Tibial nerve (tissue), 4 donors: ENCODE results near the gene BPIFA3. TPM values are rescaled to one million over a fixed set of nuclear protein-coding genes. Genes with fewer than 3 reads are reported as not detected.

Source experiments
- DNase-seq, 2 donors: peaks; one replicate each; pipeline ENCODE4 v3.0.0-alpha.2; 2019; ENCODE audit warnings: low spot score in 2 of 2
- H3K27ac ChIP-seq, 4 donors: fragments of 200-600 bp; sonication (generic) in 3 of 4; one replicate each; pipeline ENCODE4 v1.5.1; 2017 to 2019; ENCODE audit warnings: mild to moderate bottlenecking in 1 of 4
- H3K27me3 ChIP-seq, 2 donors: fragments of 200-600 bp; sonication (generic) in 1 of 2; one replicate each; pipeline versions ENCODE4 v1.5.1 to v1.6.0; 2017 to 2019
- H3K36me3 ChIP-seq, 3 donors: fragments of 200-600 bp; sonication (generic); one replicate each; pipeline ENCODE4 v1.5.1; 2018 to 2019
- H3K4me1 ChIP-seq, 4 donors: fragments of 200-600 bp; sonication (generic) in 3 of 4; one replicate each; pipeline ENCODE4 v1.5.1; 2017 to 2019
- H3K4me3 ChIP-seq, 4 donors: fragments of 200-600 bp; sonication (generic) in 3 of 4; one replicate each; pipeline ENCODE4 v1.5.1; 2017 to 2019; ENCODE audit warnings: mild to moderate bottlenecking in 1 of 4, moderate library complexity in 1 of 4
- H3K9me3 ChIP-seq, 4 donors: fragments of 200-600 bp; sonication (generic) in 3 of 4; one replicate each; pipeline ENCODE4 v1.5.1; 2017 to 2019
- CTCF ChIP-seq, 5 experiments: fragments of 200-600 bp in 3 of 5; fragments of 450-650 bp in 2 of 5; sonication (generic) in 3 of 5; IDR thresholded peaks; one replicate each; pipeline ENCODE4 v1.5.1; 2016 to 2019; ENCODE audit warnings: antibody characterized with exemption in 5 of 5, mild to moderate bottlenecking in 3 of 5, moderate library complexity in 2 of 5
- EP300 ChIP-seq, 2 donors: sonication (generic); formaldehyde crosslinking; IDR thresholded peaks; one replicate each; pipeline ENCODE4 v1.6.1; 2017; ENCODE audit warnings: antibody characterized with exemption in 2 of 2, mild to moderate bottlenecking in 1 of 2
- POLR2A ChIP-seq, 2 donors: fragments of 450-650 bp; IDR thresholded peaks; one replicate each; pipeline ENCODE4 v1.6.1; 2017; ENCODE audit warnings: antibody characterized with exemption in 2 of 2, mild to moderate bottlenecking in 2 of 2, moderate library complexity in 2 of 2
- WGBS, 2 donors: methylation state at CpG; one replicate each; pipeline ENCODE4 v1.1.5; 2018; 5-methylcytosine and 5-hydroxymethylcytosine counted together
- total RNA-seq, 4 donors: library from RNA; depleted of rRNA; stranded (reverse); fragments of >200 nt; gene quantifications; one replicate each; pipeline ENCODE4 v1.1.0, GENCODE V29; 2016

The BPIFA3 gene
- total RNA-seq, 4 donors from 2014 or later, result not detected

- no peak for TF ChIP-seq CTCF (IDR thresholded peaks at IDR 0.05)
Observed at GRCh38 chr20:33267701-33268100, 50.5 kb downstream of the BPIFA3 start.

GRCh38 chr20:33272155-33272873, 55.2 kb downstream of the BPIFA3 start:
- peaks cover 0 to 6% of the 10 kb centered on the region in 2 donors for H3K27me3 ChIP-seq
- DNase-seq, result no peak

More at GRCh38 chr20:33267701-33268100, 50.5 kb downstream of the BPIFA3 start:
- Histone ChIP-seq H3K36me3 (no peaks in the 10 kb centered on the region), H3K4me1 (peaks cover 0 to 8% (median 1%) of the 10 kb centered on the region in 4 donors), H3K27me3 (peaks cover 0 to 6% of the 10 kb centered on the region in 2 donors), H3K27ac (no peak overlapping the region), H3K9me3 (no peaks in the 10 kb centered on the region), H3K4me3 (no peak overlapping the region)
- WGBS, 2 donors, result 72 to 81% methylated on average over 3 of the region's 3 CpGs
- DNase-seq, result no peak

DNA sequence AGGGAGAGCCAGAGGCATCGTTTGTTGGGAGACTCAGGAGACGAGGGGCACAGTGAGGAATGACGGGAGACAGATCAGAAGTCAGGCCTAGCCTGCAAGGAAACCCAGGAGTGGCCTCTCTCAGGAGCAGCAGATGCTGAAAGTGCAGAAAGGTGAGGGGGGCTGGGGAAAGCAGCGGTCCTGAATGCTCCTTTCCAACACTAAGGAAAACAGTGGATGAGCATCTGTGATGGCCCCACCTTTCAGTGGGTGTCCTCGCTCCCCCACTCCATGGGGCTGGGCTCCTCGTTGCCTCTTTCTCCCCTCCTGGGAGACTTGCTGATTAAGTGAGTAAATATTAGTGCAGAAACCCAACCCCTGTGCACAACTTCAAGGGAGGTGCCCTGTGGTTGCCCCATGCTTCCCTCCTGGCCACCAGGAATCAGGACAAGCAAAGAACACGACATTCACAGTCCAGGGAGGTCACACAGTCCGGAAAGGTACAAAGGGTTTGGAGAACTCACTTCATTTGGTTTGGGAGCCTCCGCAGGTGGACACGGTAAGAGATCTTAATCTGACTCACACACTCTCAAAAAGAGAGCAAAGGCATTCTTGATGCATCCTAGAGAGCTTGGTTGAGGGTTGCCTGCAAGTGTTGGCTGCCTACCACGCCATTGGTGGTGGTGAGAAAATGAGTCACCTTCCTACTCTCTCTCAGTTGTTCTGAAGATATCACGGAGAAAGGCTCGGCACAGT, 56.1 kb downstream of the BPIFA3 start:
- WGBS, 2 donors, result 71 to 72% methylated on average over 13 of the region's 13 CpGs
- H3K27ac ChIP-seq, result no peak overlapping the region
- H3K4me1 ChIP-seq, result peaks cover 0 to 9% (median 0%) of the 10 kb centered on the region in 4 donors
- H3K4me3 ChIP-seq, result no peak overlapping the region
- H3K36me3 ChIP-seq, result no peaks in the 10 kb centered on the region
- DNase-seq, result no peak
- TF ChIP-seq CTCF (IDR thresholded peaks at IDR 0.05), result no peak
- TF ChIP-seq EP300 (IDR thresholded peaks at IDR 0.05), result no peak
- TF ChIP-seq POLR2A (IDR thresholded peaks at IDR 0.05), result no peak
- H3K9me3 ChIP-seq, result no peaks in the 10 kb centered on the region
- H3K27me3 ChIP-seq, result peaks cover 0 to under 1% of the 10 kb centered on the region in 2 donors

More at GRCh38 chr20:33272155-33272873, 55.2 kb downstream of the BPIFA3 start:
- Histone ChIP-seq H3K27ac (no peak overlapping the region), H3K4me1 (no peaks in the 10 kb centered on the region), H3K9me3 (no peaks in the 10 kb centered on the region), H3K36me3 (no peaks in the 10 kb centered on the region), H3K4me3 (no peak overlapping the region)
- WGBS, 2 donors, result 85 to 88% methylated on average over 10 of the region's 10 CpGs
- TF ChIP-seq EP300 (IDR thresholded peaks at IDR 0.05) (no peak), CTCF (IDR thresholded peaks at IDR 0.05) (no peak), POLR2A (IDR thresholded peaks at IDR 0.05) (no peak)

GRCh38 chr20:33275215-33275614, 58.1 kb downstream of the BPIFA3 start:
- H3K36me3 ChIP-seq, result no peaks in the 10 kb centered on the region
- no peak overlapping the region for H3K27ac ChIP-seq
- no peak for TF ChIP-seq POLR2A (IDR thresholded peaks at IDR 0.05)
- no peak for TF ChIP-seq CTCF (IDR thresholded peaks at IDR 0.05)
- TF ChIP-seq EP300 (IDR thresholded peaks at IDR 0.05), result no peak
- DNase-seq, result no peak
- H3K4me3 ChIP-seq, result no peak overlapping the region
- 51 to 58% methylated on average over 8 of the region's 8 CpGs for WGBS, 2 donors
- peaks cover 0 to 9% (median 0%) of the 10 kb centered on the region in 4 donors for H3K4me1 ChIP-seq
- no peaks in the 10 kb centered on the region for H3K27me3 ChIP-seq
- no peaks in the 10 kb centered on the region for H3K9me3 ChIP-seq

DNA sequence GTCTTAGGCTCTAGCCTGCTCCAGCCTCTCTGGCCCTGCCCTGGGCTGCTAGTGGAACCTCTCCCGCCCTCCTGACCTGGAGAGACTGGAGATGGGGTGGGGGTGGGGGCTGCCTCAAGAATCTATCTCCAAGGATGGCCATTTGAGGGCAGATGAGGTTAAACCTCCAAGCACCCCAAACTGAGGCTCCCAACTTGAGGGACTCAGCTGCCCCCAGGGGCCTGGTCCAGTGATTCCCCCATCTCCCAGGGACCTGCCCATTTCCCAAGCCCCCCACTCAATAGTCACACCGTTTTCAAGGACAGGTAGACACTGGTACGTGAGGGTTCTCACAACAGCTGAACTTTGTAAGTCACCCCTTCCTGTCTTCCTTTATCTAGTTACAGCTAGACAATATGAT, 58.7 kb downstream of the BPIFA3 start:
- Histone ChIP-seq H3K36me3 (no peaks in the 10 kb centered on the region), H3K27me3 (no peaks in the 10 kb centered on the region), H3K4me3 (no peak overlapping the region), H3K27ac (no peak overlapping the region), H3K9me3 (no peaks in the 10 kb centered on the region), H3K4me1 (peaks cover 0 to 9% (median 0%) of the 10 kb centered on the region in 4 donors)
- TF ChIP-seq CTCF (IDR thresholded peaks at IDR 0.05) (no peak), POLR2A (IDR thresholded peaks at IDR 0.05) (no peak), EP300 (IDR thresholded peaks at IDR 0.05) (no peak)
- 64% methylated on average over 3 of the region's 3 CpGs for WGBS, 2 donors
- DNase-seq, result no peak
